NCI-H774 (cell line): ENCODE results near the gene GALNT2.

Experiments used
- DNase-seq: peaks from one replicate; lab custom pipeline; 2025; lab: John Stamatoyannopoulos, UW

Gene GALNT2

DNA sequence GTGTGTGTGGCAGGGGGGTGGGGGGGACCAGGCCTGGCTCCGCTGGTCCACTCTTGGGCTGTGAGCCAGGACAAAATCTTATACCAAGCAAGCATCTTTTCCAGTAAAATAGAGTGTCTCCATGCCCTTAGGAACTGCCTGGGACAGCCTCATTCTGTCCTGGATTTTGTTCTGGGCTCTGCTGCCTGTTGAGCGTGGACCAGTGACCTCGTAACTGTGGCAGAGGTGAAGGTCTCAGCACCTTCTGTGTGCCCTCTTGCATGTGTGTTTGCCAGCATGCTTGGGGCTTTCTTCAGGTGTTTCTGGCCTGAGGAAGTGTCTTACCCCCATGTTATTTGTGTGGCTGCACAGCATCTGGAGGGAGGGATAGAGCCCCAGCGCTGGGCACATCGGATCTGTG is 45.7 kb downstream of the GALNT2 start:
- no peak for DNase-seq

- DNase-seq, result no peak
Observed at GRCh38 chr1:230113235-230113592, 46.2 kb downstream of the GALNT2 start.

- DNase-seq, result no peak
Observed at GRCh38 chr1:230113593-230114236, 46.7 kb downstream of the GALNT2 start.

- no peak for DNase-seq
Observed at GRCh38 chr1:230114237-230114651, 47.2 kb downstream of the GALNT2 start.

DNA sequence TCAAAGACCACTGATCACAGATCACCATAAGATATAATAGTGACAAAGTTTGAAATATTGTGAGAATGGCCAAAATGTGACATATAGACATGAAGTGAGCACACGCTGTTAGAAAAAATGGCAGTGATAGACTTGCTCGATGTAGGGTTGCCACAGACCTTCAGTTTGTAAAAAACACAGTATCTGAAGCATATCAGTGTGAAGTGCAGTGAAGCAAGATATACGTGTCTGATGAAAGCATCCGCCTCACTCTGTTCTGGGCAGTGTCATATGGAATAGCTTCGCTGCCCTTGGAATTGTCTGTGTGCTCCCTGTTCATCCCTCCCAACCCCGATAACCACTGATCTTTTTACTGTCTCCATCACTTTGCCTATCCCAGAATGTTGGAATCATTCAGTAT is 50.7 kb downstream of the GALNT2 start:
- no peak for DNase-seq

GRCh38 chr1:230119340-230119739 is 52.3 kb downstream of the GALNT2 start:
- DNase-seq, result no peak

GRCh38 chr1:230120289-230120920 is 53.4 kb downstream of the GALNT2 start:
- no peak for DNase-seq

DNA sequence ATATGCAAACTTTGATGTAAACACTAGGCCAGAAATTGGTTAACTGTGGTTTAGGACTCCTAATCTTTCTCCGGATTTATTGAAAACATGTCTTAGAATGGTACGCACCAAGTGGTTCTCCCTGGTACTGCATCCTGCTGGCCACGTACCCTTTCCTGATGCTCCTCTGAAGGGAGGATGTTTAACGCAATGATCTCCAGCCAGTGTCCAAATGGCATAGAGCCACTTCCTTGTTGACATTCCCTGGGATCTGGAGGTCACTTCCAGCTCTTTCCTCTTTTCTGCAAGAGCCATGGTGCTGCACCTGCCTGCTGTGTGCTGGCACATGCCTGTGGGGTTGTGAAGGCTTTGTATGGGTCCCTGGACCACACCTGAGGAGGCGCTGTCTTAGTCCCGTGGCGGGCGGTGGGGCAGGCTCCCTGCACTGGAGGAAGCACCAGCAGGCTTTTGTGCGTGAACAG is 53.9 kb downstream of the GALNT2 start:
- no peak for DNase-seq

DNA sequence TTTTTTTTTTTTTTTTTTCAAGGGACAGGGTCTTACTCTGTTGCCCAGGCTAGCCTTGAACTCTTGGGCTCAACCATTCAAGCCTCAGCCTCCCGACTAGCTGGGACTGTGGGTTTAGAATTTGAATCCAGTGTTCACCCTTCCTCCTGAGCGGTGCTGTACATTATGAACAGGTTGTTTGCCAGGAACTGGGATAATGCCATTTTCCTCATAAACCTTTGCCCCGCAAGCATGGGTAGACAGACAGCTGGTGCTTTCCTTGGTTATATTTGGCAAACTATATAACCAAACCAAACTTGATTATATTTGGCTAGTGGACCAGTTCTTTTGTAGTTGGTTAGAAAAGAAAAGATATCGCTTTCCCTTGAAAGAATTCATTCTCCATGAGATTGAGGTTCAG is 54.9 kb downstream of the GALNT2 start:
- no peak for DNase-seq

DNA sequence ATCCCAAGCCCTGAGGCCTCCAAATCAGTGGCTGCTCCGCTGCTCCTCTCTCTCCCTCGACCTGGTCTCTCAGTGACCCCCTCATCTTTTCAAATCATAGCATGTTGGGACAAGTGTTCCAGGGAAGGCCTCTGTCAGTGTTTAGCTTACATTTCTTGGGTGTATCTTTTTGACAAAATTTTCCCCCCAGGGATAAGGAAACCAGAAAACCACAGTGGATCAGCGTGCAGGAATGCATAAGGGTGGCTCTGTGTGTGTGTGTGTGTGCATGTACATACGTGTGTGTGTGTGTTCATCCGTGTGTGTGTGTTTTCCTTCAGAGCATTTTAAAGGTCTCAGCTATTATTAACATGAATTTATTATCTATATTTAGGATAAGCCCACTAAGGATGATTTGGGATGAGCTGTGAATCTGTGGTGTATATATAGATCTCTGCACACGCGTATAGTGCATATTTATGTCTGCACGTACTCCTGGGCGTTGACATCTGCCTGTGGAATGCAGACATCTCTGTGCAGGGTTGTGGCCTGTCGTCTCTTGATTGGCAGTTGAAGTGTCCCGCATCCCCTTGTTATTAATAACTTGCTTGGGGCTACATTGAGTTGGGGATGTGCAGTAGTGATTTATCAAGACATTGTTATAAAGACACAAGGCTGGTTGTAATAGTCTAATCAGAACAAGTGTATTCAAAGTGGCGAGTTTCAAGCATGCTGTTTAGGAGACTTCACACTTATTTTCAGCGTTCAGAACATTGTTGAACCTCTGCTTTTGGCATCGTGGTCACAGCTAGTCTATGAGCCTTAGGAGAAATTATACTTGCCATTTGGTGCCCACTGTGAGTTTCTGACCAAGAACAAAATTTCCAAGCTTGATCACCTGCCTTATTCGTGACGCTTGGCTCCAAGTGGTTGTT is 55.6 kb downstream of the GALNT2 start:
- DNase-seq, result no peak

DNA sequence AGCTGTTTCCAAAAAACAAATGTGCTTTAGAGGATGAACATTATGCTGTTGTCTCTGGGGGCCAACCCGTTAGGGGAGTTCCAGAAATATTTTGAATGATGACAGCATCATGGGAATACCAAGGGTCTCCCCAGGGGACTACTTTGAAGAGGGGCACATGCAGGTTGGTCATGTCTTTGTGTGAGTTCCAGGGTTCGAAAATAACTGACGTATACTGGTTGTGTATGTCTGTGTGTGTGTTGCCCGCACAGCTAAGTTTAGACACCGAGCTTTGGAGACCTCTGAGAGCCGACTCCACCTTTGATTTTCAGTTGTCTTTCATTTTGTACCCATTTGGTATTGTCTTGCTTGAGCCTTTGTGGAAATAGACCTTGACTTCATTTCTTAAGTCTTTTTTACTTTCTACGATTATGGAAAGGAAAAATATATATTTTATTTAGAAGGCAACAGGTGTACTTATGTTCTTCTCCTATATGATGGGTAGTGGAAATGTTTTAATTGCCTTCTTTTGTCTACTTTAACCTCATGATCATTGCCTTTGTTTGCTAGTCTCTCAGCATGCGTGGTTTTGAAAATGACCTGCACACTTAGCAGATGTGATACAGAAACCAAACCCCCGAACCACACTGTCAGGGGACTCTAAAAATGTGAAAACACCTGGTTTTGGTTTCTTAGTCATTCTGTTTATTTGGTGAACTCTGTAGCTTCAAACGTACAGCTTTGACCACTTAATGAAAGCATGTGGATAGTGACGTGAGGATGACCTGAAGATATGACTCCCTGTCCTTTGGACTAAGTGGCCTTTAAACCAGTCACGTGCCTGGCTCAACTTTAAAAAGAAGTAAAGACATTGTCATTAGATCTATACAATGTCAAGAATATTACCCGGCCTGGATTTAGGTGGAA is 56.5 kb downstream of the GALNT2 start:
- no peak for DNase-seq

DNA sequence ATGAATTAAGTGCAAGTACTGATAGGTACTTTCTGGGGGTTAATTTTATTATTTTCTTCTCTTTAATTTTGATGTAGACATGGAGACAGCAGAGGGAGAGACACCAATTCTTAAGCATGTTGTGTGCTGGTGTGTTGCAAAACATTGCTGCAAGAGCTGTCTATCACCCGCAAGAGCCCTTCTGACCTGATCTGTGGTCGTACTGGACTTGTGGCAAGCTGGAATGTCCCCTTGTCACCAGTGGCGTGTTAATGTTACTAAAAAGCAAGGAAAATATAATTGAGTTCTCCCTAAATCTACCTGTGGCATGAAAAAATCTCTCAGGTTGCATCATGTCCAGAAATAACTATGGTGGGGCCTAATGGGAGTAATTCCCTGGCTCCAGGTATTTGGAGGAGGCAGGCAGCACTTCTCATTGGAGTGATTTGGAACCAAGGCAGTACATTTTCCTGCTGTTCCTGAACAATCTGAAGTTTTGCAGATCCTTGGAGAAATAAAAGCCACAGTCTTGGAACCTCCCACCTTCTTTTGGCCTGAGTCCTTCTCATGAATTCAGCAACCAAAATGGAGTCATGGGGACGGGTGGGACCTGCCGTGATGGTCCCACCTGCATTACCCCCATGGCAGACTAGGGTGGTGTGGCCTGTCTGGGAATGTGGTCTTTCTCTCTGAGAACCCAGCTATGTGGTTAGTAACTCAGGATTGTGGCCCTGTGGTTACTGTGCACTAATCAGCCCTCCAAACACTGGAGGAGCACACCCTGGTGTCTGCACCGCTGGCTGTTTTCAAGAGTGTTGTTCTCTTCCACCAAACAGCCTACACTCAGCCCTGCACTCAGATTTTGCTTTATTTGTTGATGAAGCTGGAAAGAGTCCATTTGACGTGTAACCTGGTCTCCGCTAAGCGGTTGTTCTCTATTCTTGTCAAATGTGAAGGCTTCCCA is 57.4 kb downstream of the GALNT2 start:
- DNase-seq, result no peak

GRCh38 chr1:230125141-230125540 is 58.1 kb downstream of the GALNT2 start:
- no peak for DNase-seq

- DNase-seq, result no peak
Observed at GRCh38 chr1:230125640-230126528, 58.8 kb downstream of the GALNT2 start.

DNA sequence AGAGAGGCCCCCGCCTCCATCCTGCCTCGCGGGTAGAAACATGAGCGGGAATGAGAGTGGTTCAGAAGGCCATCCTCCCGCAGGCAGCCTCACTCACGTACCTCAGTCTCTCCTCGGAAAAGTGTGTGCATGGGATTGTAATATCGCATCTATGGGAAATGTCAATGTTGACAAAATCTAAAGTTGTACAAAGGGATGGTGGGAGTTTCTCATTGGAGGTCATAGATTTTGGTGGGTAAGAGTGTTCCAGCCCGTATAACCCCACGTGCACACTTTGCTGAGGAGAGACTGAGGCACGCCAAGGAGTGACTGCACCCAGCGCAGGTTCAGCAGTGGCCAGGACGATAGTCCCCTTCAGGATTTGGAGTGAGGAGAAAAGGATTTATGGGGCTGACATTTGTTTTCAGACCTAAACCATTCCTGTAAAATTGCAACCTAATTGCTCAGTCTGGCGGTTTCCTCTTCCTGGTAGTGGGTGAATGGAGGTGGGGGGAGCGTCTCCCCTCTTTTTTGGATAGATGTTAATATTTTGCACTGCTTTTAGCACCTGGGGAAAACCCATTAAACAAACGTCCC is 59.6 kb downstream of the GALNT2 start:
- no peak for DNase-seq

DNA sequence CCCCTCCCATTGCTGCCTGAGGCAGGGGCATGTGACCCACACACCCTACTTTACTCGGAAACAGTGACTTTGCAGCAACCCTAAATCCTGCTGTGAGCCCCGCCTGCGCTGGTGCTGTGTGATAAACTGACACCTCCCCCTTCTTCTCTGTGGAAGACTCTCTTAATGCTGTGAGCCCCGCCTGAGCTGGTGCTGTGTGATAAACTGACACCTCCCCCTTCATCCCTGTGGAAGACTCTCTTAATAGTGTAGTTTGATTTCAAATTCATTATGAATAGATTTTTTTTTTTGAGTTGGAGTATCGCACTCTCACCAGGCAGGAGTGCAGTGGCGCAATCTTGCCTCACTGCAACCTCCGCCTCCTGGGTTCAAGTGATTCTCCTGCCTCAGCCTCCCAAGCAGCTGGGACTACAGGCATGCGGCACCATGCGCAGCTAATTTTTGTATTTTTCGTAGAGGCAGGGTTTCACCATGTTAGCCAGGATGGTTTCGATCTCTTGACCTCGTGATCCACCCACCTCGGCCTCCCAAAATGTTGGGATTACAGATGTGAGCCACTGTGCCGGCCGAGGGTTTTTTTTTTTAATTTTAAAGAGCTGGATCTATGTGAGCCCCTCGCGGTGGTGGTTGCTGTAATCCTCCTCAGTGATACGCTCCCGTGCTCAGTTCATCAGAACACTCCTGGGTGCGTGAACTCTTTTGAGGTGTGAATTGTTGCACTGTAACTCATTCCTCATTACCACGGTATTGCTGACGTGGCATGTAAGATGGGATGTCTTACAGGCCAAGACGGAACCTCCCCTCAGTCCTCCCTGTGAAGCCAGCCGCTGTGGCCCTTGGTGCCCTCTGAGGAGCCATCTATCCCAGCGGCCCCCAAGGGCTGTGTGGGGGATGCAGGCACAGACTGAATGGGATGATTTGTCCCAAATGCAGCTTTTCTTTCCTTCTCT is 60.3 kb downstream of the GALNT2 start:
- DNase-seq, result no peak

- DNase-seq, result no peak
Observed at GRCh38 chr1:230128569-230129285, 61.7 kb downstream of the GALNT2 start.

- no peak for DNase-seq
Observed at GRCh38 chr1:230129341-230129740, 62.3 kb downstream of the GALNT2 start.
